Astrocyte (in vitro differentiated cells and primary cell): ENCODE results near the gene CNTN2. TPM values are rescaled to one million over a fixed set of nuclear protein-coding genes. Genes with fewer than 3 reads are reported as not detected.

Experiments
- DNase-seq: peaks from one replicate; pipeline ENCODE4 v3.0.0-alpha.2; 2010; ENCODE audit warnings: low read depth
- FAIRE-seq: peaks from 2 replicates; lab custom pipeline; 2011; peaks lifted over from hg19 to GRCh38; lab: Jason Lieb, UNC
- H2AFZ ChIP-seq: 2 replicates; pipeline ENCODE4 v1.6.0; 2012; ENCODE audit warnings: low read depth, low read length, inconsistent platforms
- H3K27ac ChIP-seq: 2 replicates; pipeline ENCODE4 v1.5.1; 2011; ENCODE audit warnings: low read depth, low read length, inconsistent platforms
- H3K27me3 ChIP-seq: 2 replicates; pipeline ENCODE4 v1.6.0; 2011; ENCODE audit warnings: low read length, inconsistent platforms; ENCODE audit not compliant: insufficient read depth
- H3K36me3 ChIP-seq: 2 replicates; pipeline ENCODE4 v1.5.1; 2011; ENCODE audit warnings: low read length, inconsistent platforms; ENCODE audit not compliant: insufficient read depth
- H3K4me1 ChIP-seq: 2 replicates; pipeline ENCODE4 v1.5.1; 2011; ENCODE audit warnings: low read length, inconsistent platforms; ENCODE audit not compliant: insufficient read depth
- H3K4me2 ChIP-seq: 2 replicates; pipeline ENCODE4 v1.6.0; 2012; ENCODE audit warnings: low read length, inconsistent platforms
- H3K4me3 ChIP-seq: 2 replicates; pipeline ENCODE4 v1.5.1; 2011; ENCODE audit warnings: low read depth, mild to moderate bottlenecking, low read length, inconsistent platforms; ENCODE audit not compliant: insufficient read depth
- H3K79me2 ChIP-seq: 2 replicates; pipeline ENCODE4 v1.6.0; 2012; ENCODE audit warnings: mild to moderate bottlenecking, low read length, inconsistent platforms; ENCODE audit not compliant: insufficient read depth
- H3K9ac ChIP-seq: 2 replicates; pipeline ENCODE4 v1.6.0; 2012; ENCODE audit warnings: mild to moderate bottlenecking, low read length, inconsistent platforms
- H3K9me3 ChIP-seq: 2 replicates; pipeline ENCODE4 v1.5.1; 2012; ENCODE audit warnings: low read depth, mild to moderate bottlenecking, low read length, inconsistent platforms; ENCODE audit not compliant: insufficient read depth
- H4K20me1 ChIP-seq: 2 replicates; pipeline ENCODE4 v1.6.0; 2012; ENCODE audit warnings: low read length, inconsistent platforms; ENCODE audit not compliant: insufficient read depth
- H3K27ac Mint-ChIP-seq: one replicate; pipeline ENCODE4 v1.8.0; 2021; ENCODE audit warnings: mild to moderate bottlenecking, mixed read lengths; ENCODE audit not compliant: unreplicated experiment
- H3K27me3 Mint-ChIP-seq: one replicate; pipeline ENCODE4 v1.8.0; 2021; ENCODE audit warnings: low read depth, mixed read lengths; ENCODE audit not compliant: unreplicated experiment
- H3K36me3 Mint-ChIP-seq: one replicate; pipeline ENCODE4 v1.8.0; 2021; ENCODE audit warnings: low read depth, mixed read lengths; ENCODE audit not compliant: unreplicated experiment
- H3K4me1 Mint-ChIP-seq: one replicate; pipeline ENCODE4 v1.8.0; 2021; ENCODE audit warnings: low read depth, mixed read lengths; ENCODE audit not compliant: unreplicated experiment
- H3K4me3 Mint-ChIP-seq: one replicate; pipeline ENCODE4 v1.8.0; 2021; ENCODE audit warnings: mild to moderate bottlenecking, moderate library complexity, mixed read lengths; ENCODE audit not compliant: unreplicated experiment
- H3K9me3 Mint-ChIP-seq: one replicate; pipeline ENCODE4 v1.8.0; 2021; ENCODE audit warnings: mild to moderate bottlenecking, mixed read lengths; ENCODE audit not compliant: unreplicated experiment
- EZH2 ChIP-seq: IDR thresholded peaks from 2 replicates; pipeline ENCODE4 v1.6.1; 2012; ENCODE audit warnings: mild to moderate bottlenecking, low read length, inconsistent platforms; ENCODE audit not compliant: insufficient read depth
- total RNA-seq: library from RNA; stranded (reverse); gene quantifications from 2 replicates; pipeline ENCODE4 v1.2.1, GENCODE V29; 2021
- TF ChIP-seq, protein P1 (sequence below): IDR thresholded peaks from 2 replicates; pipeline ENCODE4 v1.5.1; 2011; ENCODE audit warnings: low read depth, mild to moderate bottlenecking, inconsistent platforms, low read length, moderate library complexity; ENCODE audit not compliant: insufficient read depth

CNTN2 gene
- total RNA-seq, 1 donor from 2014 or later = 0.23 TPM

DNA sequence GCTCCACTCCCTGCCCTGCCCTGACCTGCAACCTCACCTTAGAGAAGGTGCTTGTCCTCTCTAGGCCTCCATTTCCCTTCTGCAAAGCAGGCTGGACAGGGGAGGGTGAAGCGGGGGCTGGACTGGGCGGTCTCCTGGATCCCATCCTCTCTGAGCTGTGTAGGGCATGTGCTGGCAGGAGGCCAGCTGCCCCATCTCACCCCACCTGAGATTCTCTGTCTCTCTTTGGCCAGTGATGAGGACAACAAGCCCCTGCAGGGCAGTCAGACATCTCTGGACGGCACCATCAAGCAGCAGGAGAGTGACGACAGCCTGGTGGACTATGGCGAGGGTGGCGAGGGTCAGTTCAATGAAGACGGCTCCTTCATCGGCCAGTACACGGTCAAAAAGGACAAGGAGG is 26.9 kb upstream of the CNTN2 start:
- Histone ChIP-seq H3K9ac (no peak overlapping the region), H3K27me3 (peaks cover 3% of the 10 kb centered on the region), H4K20me1 (no peaks in the 10 kb centered on the region), H3K27ac (no peak overlapping the region), H3K79me2 (no peaks in the 10 kb centered on the region), H3K9me3 (no peaks in the 10 kb centered on the region), H3K36me3 (no peaks in the 10 kb centered on the region), H3K4me2 (no peak overlapping the region), H3K4me3 (no peak overlapping the region), H3K4me1 (peaks cover 6% of the 10 kb centered on the region), H2AFZ (no peak overlapping the region)
- FAIRE-seq (no peak), DNase-seq (no peak)
- peaks cover 63% of the 10 kb centered on the region for H3K27me3 Mint-ChIP-seq
- H3K4me1 Mint-ChIP-seq = peaks cover 21% of the 10 kb centered on the region
- H3K4me3 Mint-ChIP-seq = no peak overlapping the region
- H3K27ac Mint-ChIP-seq = no peak overlapping the region
- peaks cover 4% of the 10 kb centered on the region for H3K36me3 Mint-ChIP-seq
- H3K9me3 Mint-ChIP-seq = no peaks in the 10 kb centered on the region
- TF ChIP-seq EZH2 = no peak
- TF ChIP-seq, protein P1, sequence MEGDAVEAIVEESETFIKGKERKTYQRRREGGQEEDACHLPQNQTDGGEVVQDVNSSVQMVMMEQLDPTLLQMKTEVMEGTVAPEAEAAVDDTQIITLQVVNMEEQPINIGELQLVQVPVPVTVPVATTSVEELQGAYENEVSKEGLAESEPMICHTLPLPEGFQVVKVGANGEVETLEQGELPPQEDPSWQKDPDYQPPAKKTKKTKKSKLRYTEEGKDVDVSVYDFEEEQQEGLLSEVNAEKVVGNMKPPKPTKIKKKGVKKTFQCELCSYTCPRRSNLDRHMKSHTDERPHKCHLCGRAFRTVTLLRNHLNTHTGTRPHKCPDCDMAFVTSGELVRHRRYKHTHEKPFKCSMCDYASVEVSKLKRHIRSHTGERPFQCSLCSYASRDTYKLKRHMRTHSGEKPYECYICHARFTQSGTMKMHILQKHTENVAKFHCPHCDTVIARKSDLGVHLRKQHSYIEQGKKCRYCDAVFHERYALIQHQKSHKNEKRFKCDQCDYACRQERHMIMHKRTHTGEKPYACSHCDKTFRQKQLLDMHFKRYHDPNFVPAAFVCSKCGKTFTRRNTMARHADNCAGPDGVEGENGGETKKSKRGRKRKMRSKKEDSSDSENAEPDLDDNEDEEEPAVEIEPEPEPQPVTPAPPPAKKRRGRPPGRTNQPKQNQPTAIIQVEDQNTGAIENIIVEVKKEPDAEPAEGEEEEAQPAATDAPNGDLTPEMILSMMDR = no peak

DNA sequence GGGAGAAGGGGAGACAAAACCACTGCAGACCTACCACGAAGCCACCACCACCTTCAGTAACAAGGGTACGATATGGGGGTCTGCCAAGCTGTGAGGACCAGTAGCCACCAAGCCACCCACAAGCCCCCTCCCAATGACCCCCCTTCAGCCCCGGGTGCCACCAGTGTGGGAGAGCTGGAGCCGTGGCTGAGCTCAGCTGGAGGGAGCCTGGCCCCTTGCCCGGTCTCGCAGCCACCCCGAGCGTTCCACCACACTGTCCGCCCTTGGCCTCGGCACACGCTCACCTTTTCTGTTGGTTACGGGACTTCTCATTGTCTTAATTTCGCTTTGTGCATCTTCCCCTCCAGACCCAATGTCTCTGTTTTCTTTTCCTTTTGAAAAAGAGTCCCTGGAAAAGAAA is 26.4 kb upstream of the CNTN2 start:
- FAIRE-seq = no peak
- H3K4me1 ChIP-seq = peaks cover 6% of the 10 kb centered on the region
- no peaks in the 10 kb centered on the region for H3K36me3 ChIP-seq
- Mint-ChIP-seq H3K27me3 (peaks cover 68% of the 10 kb centered on the region), H3K9me3 (no peaks in the 10 kb centered on the region), H3K4me1 (peaks cover 15% of the 10 kb centered on the region), H3K27ac (no peak overlapping the region), H3K4me3 (no peak overlapping the region), H3K36me3 (peaks cover 6% of the 10 kb centered on the region)
- no peak for TF ChIP-seq EZH2
- TF ChIP-seq, protein P1 = no peak
- no peak overlapping the region for H2AFZ ChIP-seq
- no peak overlapping the region for H3K9ac ChIP-seq
- H3K27ac ChIP-seq = no peak overlapping the region
- no peaks in the 10 kb centered on the region for H3K9me3 ChIP-seq
- no peaks in the 10 kb centered on the region for H4K20me1 ChIP-seq
- no peak for DNase-seq
- no peaks in the 10 kb centered on the region for H3K79me2 ChIP-seq
- peaks cover 3% of the 10 kb centered on the region for H3K27me3 ChIP-seq
- H3K4me3 ChIP-seq = no peak overlapping the region
- H3K4me2 ChIP-seq = no peak overlapping the region

DNA sequence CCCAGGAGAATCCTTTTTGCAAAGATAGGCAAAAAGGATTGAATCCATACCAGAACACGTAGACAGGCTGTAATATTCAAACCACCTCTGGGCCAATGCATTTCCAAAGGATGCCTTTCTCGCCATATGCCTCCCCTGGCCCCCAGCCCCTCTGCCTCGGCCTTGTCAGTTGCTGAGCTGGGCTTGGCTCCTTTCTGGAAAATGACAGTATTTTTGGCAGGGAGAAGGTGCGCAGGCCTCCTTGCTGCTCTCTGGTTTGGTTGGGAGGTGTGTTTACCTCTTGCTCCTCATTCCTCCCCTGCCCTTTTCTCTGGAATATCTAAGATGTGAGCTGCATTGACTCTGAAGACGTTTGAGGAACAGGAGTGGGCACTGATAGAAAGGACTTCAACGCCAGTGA is 26.0 kb upstream of the CNTN2 start:
- Mint-ChIP-seq H3K27ac (no peak overlapping the region), H3K9me3 (no peaks in the 10 kb centered on the region), H3K4me1 (peaks cover 15% of the 10 kb centered on the region), H3K27me3 (peaks cover 72% of the 10 kb centered on the region), H3K4me3 (no peak overlapping the region), H3K36me3 (peaks cover 6% of the 10 kb centered on the region)
- Histone ChIP-seq H3K4me3 (no peak overlapping the region), H3K27ac (no peak overlapping the region), H2AFZ (no peak overlapping the region), H3K79me2 (no peaks in the 10 kb centered on the region), H3K9ac (no peak overlapping the region), H3K4me2 (no peak overlapping the region), H3K4me1 (peaks cover 6% of the 10 kb centered on the region), H3K27me3 (peaks cover 3% of the 10 kb centered on the region), H3K36me3 (no peaks in the 10 kb centered on the region), H4K20me1 (no peaks in the 10 kb centered on the region), H3K9me3 (no peaks in the 10 kb centered on the region)
- FAIRE-seq (no peak), DNase-seq (no peak)
- TF ChIP-seq, protein P1 = no peak
- TF ChIP-seq EZH2 = no peak
